OCI-LY7 (cell line): ENCODE results near the gene DYRK2. TPM values are rescaled to one million over a fixed set of nuclear protein-coding genes. Genes with fewer than 3 reads are reported as not detected.

Experiments used
- BruUV-seq: library from RNA; stranded (reverse); fragments of 400-500 nt; replicated peaks from 2 replicates; lab custom pipeline; 2021; lab: Mats Ljungman, UMichigan
- CTCF ChIA-PET: fragments of 300-600 bp; sonication (Branson Sonifier 250); formaldehyde crosslinking; loops from one replicate; lab custom pipeline; 2022; ENCODE audit warnings: antibody characterized with exemption; ENCODE audit not compliant: unreplicated experiment; lab: Charles Lee
- POLR2A ChIA-PET: fragments of 300-600 bp; sonication (Branson Sonifier 250); formaldehyde crosslinking; loops from one replicate; lab custom pipeline; 2022; ENCODE audit warnings: antibody characterized with exemption; lab: Charles Lee
- DNase-seq: peaks from one replicate; pipeline ENCODE4 v3.0.0-alpha.2; 2015; ENCODE audit warnings: low spot score
- H2AFZ ChIP-seq: fragments of 200-600 bp; sonication (generic), shearing (Covaris generic); 2 replicates; pipeline ENCODE4 v1.6.1; 2014; ENCODE audit warnings: mild to moderate bottlenecking, antibody characterized with exemption, low read length, moderate library complexity
- H3K27ac ChIP-seq: fragments of 200-600 bp; sonication (generic); 2 replicates; pipeline ENCODE4 v1.5.1; 2014; ENCODE audit warnings: mixed run types, low read depth, mild to moderate bottlenecking, moderate library complexity, low read length, inconsistent platforms; ENCODE audit not compliant: poor library complexity, severe bottlenecking
- H3K36me3 ChIP-seq: fragments of 200-600 bp; sonication (generic); 2 replicates; pipeline ENCODE4 v1.6.1; 2014; ENCODE audit warnings: mild to moderate bottlenecking, antibody characterized with exemption, low read length, moderate library complexity, mixed read lengths; ENCODE audit not compliant: insufficient read depth
- H3K4me1 ChIP-seq: fragments of 200-600 bp; sonication (generic); 2 replicates; pipeline ENCODE4 v1.5.1; 2014; ENCODE audit warnings: mild to moderate bottlenecking, low read length; ENCODE audit not compliant: insufficient read depth, poor library complexity, severe bottlenecking
- H3K4me2 ChIP-seq: fragments of 200-600 bp; sonication (generic); 2 replicates; pipeline ENCODE4 v1.6.1; 2014; ENCODE audit warnings: mild to moderate bottlenecking, low read length
- H3K4me3 ChIP-seq: fragments of 200-600 bp; sonication (generic); 2 replicates; pipeline ENCODE4 v1.5.1; 2014; ENCODE audit warnings: mild to moderate bottlenecking, low read depth, low read length; ENCODE audit not compliant: poor library complexity, severe bottlenecking
- H3K79me2 ChIP-seq: fragments of 200-600 bp; sonication (generic); 2 replicates; pipeline ENCODE4 v1.6.1; 2016; ENCODE audit warnings: low read depth, mild to moderate bottlenecking, low read length, moderate library complexity, mixed read lengths; ENCODE audit not compliant: insufficient read depth
- H3K9me2 ChIP-seq: fragments of 200-600 bp; sonication (generic); 2 replicates; pipeline ENCODE4 v1.6.1; 2016; ENCODE audit warnings: mild to moderate bottlenecking, low read length, mixed read lengths; ENCODE audit not compliant: insufficient read depth
- H3K9me3 ChIP-seq: fragments of 200-600 bp; sonication (generic); 2 replicates; pipeline ENCODE4 v1.6.1; 2014; ENCODE audit warnings: mild to moderate bottlenecking, mixed run types, low read length, mixed read lengths
- H4K20me1 ChIP-seq: fragments of 200-600 bp; sonication (generic); 2 replicates; pipeline ENCODE4 v1.6.1; 2014; ENCODE audit warnings: mild to moderate bottlenecking, antibody characterized with exemption, low read length, moderate library complexity, mixed read lengths; ENCODE audit not compliant: insufficient read depth
- EZH2phosphoT487 ChIP-seq: fragments of 200-600 bp; sonication (generic); IDR thresholded peaks from 2 replicates; pipeline ENCODE4 v1.6.1; 2018; ENCODE audit warnings: low read depth, borderline replicate concordance, mild to moderate bottlenecking, mixed run types, antibody characterized with exemption, low read length, moderate library complexity, mixed read lengths
- intact Hi-C: fragments of 100-400 bp; cut with micrococcal nuclease; formaldehyde crosslinking; loops from one replicate; pipeline ENCODE4 v1.10.0; 2022; ENCODE audit not compliant: unreplicated experiment
- total RNA-seq, 2 experiments: library from RNA; depleted of rRNA in 1 of 2; stranded (reverse); fragments of >200 nt in 1 of 2; shearing (Covaris generic) in 1 of 2; gene quantifications; 2 replicates each; pipeline ENCODE4 v1.2.3, GENCODE V29; 2014 to 2022
- TF ChIP-seq, protein P1 (sequence below): fragments of 200-600 bp; sonication (generic); conservative IDR thresholded peaks from 2 replicates; pipeline ENCODE4 v1.5.1; 2014; ENCODE audit warnings: mild to moderate bottlenecking, antibody characterized with exemption, low read length, moderate library complexity, mixed read lengths

Gene DYRK2
- total RNA-seq, 2 experiments from 2014 or later, result 30.6 to 32.3 TPM

- Histone ChIP-seq H3K9me3 (no peaks in the 10 kb centered on the region), H3K4me2 (no peak overlapping the region), H3K4me3 (no peak overlapping the region), H3K9me2 (no peaks in the 10 kb centered on the region), H3K27ac (no peak overlapping the region), H4K20me1 (no peaks in the 10 kb centered on the region), H3K4me1 (peaks cover 6% of the 10 kb centered on the region), H2AFZ (no peak overlapping the region), H3K79me2 (no peaks in the 10 kb centered on the region), H3K36me3 (no peaks in the 10 kb centered on the region)
- no peak for TF ChIP-seq EZH2phosphoT487
- TF ChIP-seq, protein P1, sequence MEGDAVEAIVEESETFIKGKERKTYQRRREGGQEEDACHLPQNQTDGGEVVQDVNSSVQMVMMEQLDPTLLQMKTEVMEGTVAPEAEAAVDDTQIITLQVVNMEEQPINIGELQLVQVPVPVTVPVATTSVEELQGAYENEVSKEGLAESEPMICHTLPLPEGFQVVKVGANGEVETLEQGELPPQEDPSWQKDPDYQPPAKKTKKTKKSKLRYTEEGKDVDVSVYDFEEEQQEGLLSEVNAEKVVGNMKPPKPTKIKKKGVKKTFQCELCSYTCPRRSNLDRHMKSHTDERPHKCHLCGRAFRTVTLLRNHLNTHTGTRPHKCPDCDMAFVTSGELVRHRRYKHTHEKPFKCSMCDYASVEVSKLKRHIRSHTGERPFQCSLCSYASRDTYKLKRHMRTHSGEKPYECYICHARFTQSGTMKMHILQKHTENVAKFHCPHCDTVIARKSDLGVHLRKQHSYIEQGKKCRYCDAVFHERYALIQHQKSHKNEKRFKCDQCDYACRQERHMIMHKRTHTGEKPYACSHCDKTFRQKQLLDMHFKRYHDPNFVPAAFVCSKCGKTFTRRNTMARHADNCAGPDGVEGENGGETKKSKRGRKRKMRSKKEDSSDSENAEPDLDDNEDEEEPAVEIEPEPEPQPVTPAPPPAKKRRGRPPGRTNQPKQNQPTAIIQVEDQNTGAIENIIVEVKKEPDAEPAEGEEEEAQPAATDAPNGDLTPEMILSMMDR, result no peak
- intact Hi-C loops, result no loop called here
- ChIA-PET CTCF (no interaction called here), POLR2A (interaction anchor here (1.2 kb wide), 1 partner anchor 32 kb away, joined by 3 read pairs; no protein-coding TSS in a partner anchor)
- BruUV-seq, result no TSS peak
- DNase-seq, result no peak
Observed at GRCh38 chr12:67681941-67682620, 33.5 kb downstream of the DYRK2 start.

DNA sequence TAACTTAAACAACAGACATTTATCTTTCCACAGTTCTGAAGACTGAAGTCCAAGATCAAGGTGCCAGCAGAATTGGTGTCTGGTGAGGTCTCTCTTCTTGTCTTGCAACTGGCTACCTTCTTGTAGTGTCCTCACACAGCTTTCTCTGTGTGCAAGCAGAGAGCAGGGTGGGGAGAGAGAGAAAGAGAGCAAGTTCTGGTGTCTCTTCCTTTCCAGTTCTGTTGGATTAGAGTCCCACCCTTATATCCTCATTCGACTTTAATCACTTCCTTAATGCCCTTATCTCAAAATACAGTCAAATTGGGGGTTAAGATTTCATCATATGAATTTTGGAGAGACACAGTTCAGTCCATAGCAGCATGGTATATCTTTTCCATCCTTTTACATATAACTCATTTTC, 40.8 kb downstream of the DYRK2 start:
- CTCF ChIA-PET, result no interaction called here

More for the DNA sequence above, 40.8 kb downstream of the DYRK2 start:
- BruUV-seq, result no TSS peak
- Histone ChIP-seq H3K4me1 (peaks cover 27% of the 10 kb centered on the region), H3K4me3 (no peak overlapping the region), H3K27ac (no peak overlapping the region), H3K79me2 (no peaks in the 10 kb centered on the region), H3K9me2 (no peaks in the 10 kb centered on the region), H4K20me1 (no peaks in the 10 kb centered on the region), H3K4me2 (no peak overlapping the region), H2AFZ (no peak overlapping the region), H3K9me3 (peaks cover 6% of the 10 kb centered on the region; the same call in 1 of the 2 replicates), H3K36me3 (no peaks in the 10 kb centered on the region)
- POLR2A ChIA-PET, result no interaction called here
- intact Hi-C loops, result no loop called here
- no peak for DNase-seq
- TF ChIP-seq EZH2phosphoT487, result no peak
- TF ChIP-seq, protein P1, result no peak
